Adrenal gland (tissue), 12 donors: ENCODE measurements around the gene TMEM123. TPM values are rescaled to one million over a fixed set of nuclear protein-coding genes. Genes with fewer than 3 reads are reported as not detected.

Experiments used
- DNase-seq, 7 donors: peaks; one replicate each; pipeline ENCODE4 v3.0.0-alpha.2; 2019 to 2020
- H3K27ac ChIP-seq, 5 donors: fragments of 200-600 bp; sonication (generic) in 4 of 5; 1 replicate in 3 of 5; 2 replicates in 2 of 5; pipeline versions ENCODE4 v1.5.1 to v1.8.0; 2016 to 2020; ENCODE audit warnings: mild to moderate bottlenecking in 1 of 5
- H3K27me3 ChIP-seq: fragments of 200-600 bp; 2 replicates; pipeline ENCODE4 v1.8.0; 2021
- H3K36me3 ChIP-seq, 2 donors: fragments of 200-600 bp; replicated peaks in 1 of 2; 1 replicate in 1 of 2; 2 replicates in 1 of 2; pipeline versions ENCODE4 v1.5.1 to v1.8.0; 2018 to 2022
- H3K4me1 ChIP-seq, 2 donors: fragments of 200-600 bp; replicated peaks in 1 of 2; 1 replicate in 1 of 2; 2 replicates in 1 of 2; pipeline versions ENCODE4 v1.5.1 to v1.8.0; 2018 to 2021
- H3K4me3 ChIP-seq, 4 donors: fragments of 200-600 bp; sonication (generic) in 3 of 4; one replicate each; pipeline ENCODE4 v1.5.1; 2016 to 2018
- H3K9me3 ChIP-seq, 3 donors: fragments of 200-600 bp; sonication (generic) in 1 of 3; replicated peaks in 1 of 3; 1 replicate in 2 of 3; 2 replicates in 1 of 3; pipeline versions ENCODE4 v1.5.1 to v1.8.0; 2016 to 2021
- CTCF ChIP-seq, 6 experiments: fragments of 450-650 bp in 4 of 6; fragments of 200-600 bp in 2 of 6; sonication (generic) in 1 of 6; IDR thresholded peaks; 1 replicate in 5 of 6; 2 replicates in 1 of 6; pipeline versions ENCODE4 v1.5.1 to v1.8.0; 2016 to 2021; ENCODE audit warnings: antibody characterized with exemption in 6 of 6, mild to moderate bottlenecking in 2 of 6, moderate library complexity in 1 of 6
- POLR2A ChIP-seq, 2 donors: fragments of 450-650 bp; IDR thresholded peaks; one replicate each; pipeline ENCODE4 v1.6.1; 2017; ENCODE audit warnings: antibody characterized with exemption in 2 of 2, mild to moderate bottlenecking in 2 of 2, moderate library complexity in 1 of 2
- WGBS, 4 donors: extraction: QIAGEN DNeasy Blood & Tissue Kit in 2 of 4; methylation state at CpG; one replicate each; pipeline versions ENCODE4 v1.1.5 to v1.1.7; 2013 to 2017; 5-methylcytosine and 5-hydroxymethylcytosine counted together
- intact Hi-C, 2 donors: fragments of 100-400 bp; cut with DNase I; formaldehyde crosslinking; loops; one replicate each; pipeline versions ENCODE4 v1.14.1 to v1.15.0; 2022 to 2023
- polyA plus RNA-seq, 3 donors: library from polyadenylated mRNA; stranded (reverse); fragments of 200-250 nt in 2 of 3; fragments of 350-450 nt in 1 of 3; fragmentation: Illumina TruSeq in 1 of 3; extraction: RNeasy Lipid Tissue Mini Kit (QIAGEN cat#74804) in 1 of 3; gene quantifications; one replicate each; pipeline ENCODE4 v1.2.3, GENCODE V29; 2013 to 2014
- total RNA-seq, 9 donors: library from RNA; depleted of rRNA in 4 of 9; stranded (reverse); fragments of >200 nt in 4 of 9; fragments of 120-200 nt in 1 of 9; fragmentation: NEBNext Ultra II Directional in 1 of 9; extraction: Animal tissue kit (Norgen Biotek cat#: 25700) in 1 of 9; gene quantifications; one replicate each; pipeline versions ENCODE4 v1.1.0 to v1.2.4, GENCODE V29; 2013 to 2023
- donor health status: healthy with polysubstance abuse.
- donor health status: Bipolar disorder and iron deficiency.
- donor health status: DM: yes; HTN: yes; CAD: no.
- donor health status: DM: no; HTN: no; CAD: no.
- donor health status: DM: no; HTN: no; CAD: no.
- donor health status: DM: yes; HTN: yes; CAD: no.

TMEM123 gene
- total and polyA plus RNA-seq, 12 donors = 19.2 to 284 (median 117) TPM

- Histone ChIP-seq H3K36me3 (peaks cover 0 to 40% of the 10 kb centered on the region in 2 donors), H3K4me3 (no peak overlapping the region), H3K27me3 (no peaks in the 10 kb centered on the region), H3K4me1 (peaks cover 6 to 10% of the 10 kb centered on the region in 2 donors), H3K27ac (no peak overlapping the region), H3K9me3 (no peaks in the 10 kb centered on the region)
- intact Hi-C loops = no loop called here
- WGBS, 4 donors = 91 to 96% (median 92%) methylated on average over 3 of the region's 3 CpGs
- no peak for DNase-seq
- TF ChIP-seq CTCF (IDR thresholded peaks at IDR 0.05) = no peak
- no peak for TF ChIP-seq POLR2A (IDR thresholded peaks at IDR 0.05)
Measured at GRCh38 chr11:102368472-102368871, 84.1 kb downstream of the TMEM123 start.

GRCh38 chr11:102367364-102367763, 85.2 kb downstream of the TMEM123 start:
- peaks cover 6 to 10% of the 10 kb centered on the region in 2 donors for H3K4me1 ChIP-seq
- H3K27ac ChIP-seq = no peak overlapping the region
- no peak for DNase-seq
- no peak overlapping the region for H3K4me3 ChIP-seq
- H3K9me3 ChIP-seq = no peaks in the 10 kb centered on the region
- intact Hi-C loops = no loop called here
- no peaks in the 10 kb centered on the region for H3K27me3 ChIP-seq
- peaks cover 0 to 40% of the 10 kb centered on the region in 2 donors for H3K36me3 ChIP-seq
- 35 to 46% (median 39%) methylated on average over 6 of the region's 6 CpGs for WGBS, 4 donors
- peak; percentile 11 to 46 (median 30) for TF ChIP-seq CTCF (IDR thresholded peaks at IDR 0.05)
- no peak for TF ChIP-seq POLR2A (IDR thresholded peaks at IDR 0.05)

DNA sequence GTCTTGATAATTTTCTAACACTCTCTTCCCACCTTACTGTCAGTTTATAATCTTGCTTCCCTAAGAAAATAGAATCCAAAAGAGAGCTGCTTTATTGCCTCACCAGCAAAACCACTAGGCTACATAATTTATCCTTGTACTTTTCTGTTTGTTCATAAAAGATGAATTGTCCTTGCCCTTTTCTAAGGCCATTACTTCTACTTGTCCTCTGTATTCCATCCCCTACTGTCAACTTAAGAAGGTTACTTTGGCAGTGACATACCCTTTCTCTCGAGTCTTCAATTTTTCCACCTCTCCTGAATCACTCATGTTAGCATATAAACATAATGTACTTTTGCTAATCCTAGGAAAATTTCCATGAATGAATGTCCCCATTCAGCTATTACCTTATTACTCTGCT, 87.6 kb downstream of the TMEM123 start:
- intact Hi-C loops = no loop called here
- WGBS, 4 donors = 25 to 34% (median 33%) methylated on average over 1 of the region's 1 CpG
- H3K4me1 ChIP-seq = peaks cover 6 to 10% of the 10 kb centered on the region in 2 donors
- no peak for DNase-seq
- TF ChIP-seq CTCF (IDR thresholded peaks at IDR 0.05) (no peak), POLR2A (IDR thresholded peaks at IDR 0.05) (no peak)
- peaks cover 0 to 50% of the 10 kb centered on the region in 2 donors for H3K36me3 ChIP-seq
- no peak overlapping the region for H3K4me3 ChIP-seq
- H3K27ac ChIP-seq = no peak overlapping the region
- no peaks in the 10 kb centered on the region for H3K27me3 ChIP-seq
- H3K9me3 ChIP-seq = peaks cover 0 to 4% (median 0%) of the 10 kb centered on the region in 3 donors

- Histone ChIP-seq H3K9me3 (peaks cover 0 to 5% (median 0%) of the 10 kb centered on the region in 3 donors), H3K27ac (no peak overlapping the region), H3K36me3 (peaks cover 0 to 41% of the 10 kb centered on the region in 2 donors), H3K4me3 (no peak overlapping the region), H3K4me1 (peaks cover 6 to 7% of the 10 kb centered on the region in 2 donors), H3K27me3 (no peaks in the 10 kb centered on the region)
- DNase-seq = no peak
- intact Hi-C loops = no loop called here
- TF ChIP-seq CTCF (IDR thresholded peaks at IDR 0.05) = no peak
- no peak for TF ChIP-seq POLR2A (IDR thresholded peaks at IDR 0.05)
- WGBS, 4 donors = 96 to 100% (median 98%) methylated on average over 3 to 5 of the region's 5 CpGs
Measured at GRCh38 chr11:102361086-102362031, 91.2 kb downstream of the TMEM123 start.
